ENCODE measurements around the gene GPATCH4.

GRCh38 chr1:156629823-156630449, 28.7 kb upstream of the GPATCH4 start:
- no peak for TF ChIP-seq POLR2A (IDR thresholded peaks at IDR 0.05)
- TF ChIP-seq, protein P1, sequence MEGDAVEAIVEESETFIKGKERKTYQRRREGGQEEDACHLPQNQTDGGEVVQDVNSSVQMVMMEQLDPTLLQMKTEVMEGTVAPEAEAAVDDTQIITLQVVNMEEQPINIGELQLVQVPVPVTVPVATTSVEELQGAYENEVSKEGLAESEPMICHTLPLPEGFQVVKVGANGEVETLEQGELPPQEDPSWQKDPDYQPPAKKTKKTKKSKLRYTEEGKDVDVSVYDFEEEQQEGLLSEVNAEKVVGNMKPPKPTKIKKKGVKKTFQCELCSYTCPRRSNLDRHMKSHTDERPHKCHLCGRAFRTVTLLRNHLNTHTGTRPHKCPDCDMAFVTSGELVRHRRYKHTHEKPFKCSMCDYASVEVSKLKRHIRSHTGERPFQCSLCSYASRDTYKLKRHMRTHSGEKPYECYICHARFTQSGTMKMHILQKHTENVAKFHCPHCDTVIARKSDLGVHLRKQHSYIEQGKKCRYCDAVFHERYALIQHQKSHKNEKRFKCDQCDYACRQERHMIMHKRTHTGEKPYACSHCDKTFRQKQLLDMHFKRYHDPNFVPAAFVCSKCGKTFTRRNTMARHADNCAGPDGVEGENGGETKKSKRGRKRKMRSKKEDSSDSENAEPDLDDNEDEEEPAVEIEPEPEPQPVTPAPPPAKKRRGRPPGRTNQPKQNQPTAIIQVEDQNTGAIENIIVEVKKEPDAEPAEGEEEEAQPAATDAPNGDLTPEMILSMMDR (IDR thresholded peaks at IDR 0.05): no peak

Measured in heart left ventricle (tissue), 13 donors.